Osteocyte (in vitro differentiated cells): ENCODE measurements around the gene ZNF79. TPM values are rescaled to one million over a fixed set of nuclear protein-coding genes. Genes with fewer than 3 reads are reported as not detected.

ENCODE experiments used
- DNase-seq: peaks from one replicate; pipeline ENCODE4 v3.0.0; 2021; ENCODE audit warnings: mixed read lengths; ENCODE audit not compliant: unreplicated experiment; ENCODE audit errors: extremely low spot score
- H3K27ac Mint-ChIP-seq: one replicate; pipeline ENCODE4 v1.8.0; 2021; ENCODE audit warnings: mild to moderate bottlenecking, mixed read lengths; ENCODE audit not compliant: unreplicated experiment
- H3K27me3 Mint-ChIP-seq: one replicate; pipeline ENCODE4 v1.8.0; 2021; ENCODE audit warnings: mixed read lengths; ENCODE audit not compliant: unreplicated experiment
- H3K36me3 Mint-ChIP-seq: one replicate; pipeline ENCODE4 v1.8.0; 2021; ENCODE audit warnings: mixed read lengths; ENCODE audit not compliant: unreplicated experiment
- H3K4me1 Mint-ChIP-seq: one replicate; pipeline ENCODE4 v1.8.0; 2021; ENCODE audit warnings: mixed read lengths; ENCODE audit not compliant: unreplicated experiment
- H3K4me3 Mint-ChIP-seq: one replicate; pipeline ENCODE4 v1.8.0; 2021; ENCODE audit warnings: mild to moderate bottlenecking, moderate library complexity, mixed read lengths; ENCODE audit not compliant: unreplicated experiment
- H3K9me3 Mint-ChIP-seq: one replicate; pipeline ENCODE4 v1.8.0; 2021; ENCODE audit warnings: mixed read lengths; ENCODE audit not compliant: unreplicated experiment
- total RNA-seq: library from RNA; stranded (reverse); gene quantifications from 2 replicates; pipeline ENCODE4 v1.2.1, GENCODE V29; 2021
- TF ChIP-seq, protein P1 (sequence below): fragments of 200-600 bp; sonication (generic); IDR thresholded peaks from 2 replicates; pipeline ENCODE4 v1.5.0; 2021; ENCODE audit warnings: antibody characterized with exemption, mild to moderate bottlenecking, moderate library complexity

ZNF79 gene
- total RNA-seq, 1 donor from 2014 or later = 9.0 TPM

GRCh38 chr9:127467621-127468020 is 43.4 kb downstream of the ZNF79 start:
- Mint-ChIP-seq H3K4me1 (no peaks in the 10 kb centered on the region), H3K36me3 (peaks cover 27% of the 10 kb centered on the region), H3K9me3 (no peaks in the 10 kb centered on the region), H3K27me3 (no peaks in the 10 kb centered on the region), H3K27ac (no peak overlapping the region), H3K4me3 (no peak overlapping the region)
- DNase-seq = no peak
- TF ChIP-seq, protein P1, sequence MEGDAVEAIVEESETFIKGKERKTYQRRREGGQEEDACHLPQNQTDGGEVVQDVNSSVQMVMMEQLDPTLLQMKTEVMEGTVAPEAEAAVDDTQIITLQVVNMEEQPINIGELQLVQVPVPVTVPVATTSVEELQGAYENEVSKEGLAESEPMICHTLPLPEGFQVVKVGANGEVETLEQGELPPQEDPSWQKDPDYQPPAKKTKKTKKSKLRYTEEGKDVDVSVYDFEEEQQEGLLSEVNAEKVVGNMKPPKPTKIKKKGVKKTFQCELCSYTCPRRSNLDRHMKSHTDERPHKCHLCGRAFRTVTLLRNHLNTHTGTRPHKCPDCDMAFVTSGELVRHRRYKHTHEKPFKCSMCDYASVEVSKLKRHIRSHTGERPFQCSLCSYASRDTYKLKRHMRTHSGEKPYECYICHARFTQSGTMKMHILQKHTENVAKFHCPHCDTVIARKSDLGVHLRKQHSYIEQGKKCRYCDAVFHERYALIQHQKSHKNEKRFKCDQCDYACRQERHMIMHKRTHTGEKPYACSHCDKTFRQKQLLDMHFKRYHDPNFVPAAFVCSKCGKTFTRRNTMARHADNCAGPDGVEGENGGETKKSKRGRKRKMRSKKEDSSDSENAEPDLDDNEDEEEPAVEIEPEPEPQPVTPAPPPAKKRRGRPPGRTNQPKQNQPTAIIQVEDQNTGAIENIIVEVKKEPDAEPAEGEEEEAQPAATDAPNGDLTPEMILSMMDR = no peak

- H3K9me3 Mint-ChIP-seq = no peaks in the 10 kb centered on the region
- TF ChIP-seq, protein P1 = no peak
- H3K27me3 Mint-ChIP-seq = no peaks in the 10 kb centered on the region
- peaks cover 29% of the 10 kb centered on the region for H3K36me3 Mint-ChIP-seq
- no peaks in the 10 kb centered on the region for H3K4me1 Mint-ChIP-seq
- DNase-seq = no peak
- H3K27ac Mint-ChIP-seq = no peak overlapping the region
- no peak overlapping the region for H3K4me3 Mint-ChIP-seq
These were observed 46.5 kb downstream of the ZNF79 start for GRCh38 chr9:127470662-127471061.

- H3K36me3 Mint-ChIP-seq = peaks cover 24% of the 10 kb centered on the region
- no peaks in the 10 kb centered on the region for H3K4me1 Mint-ChIP-seq
- no peak for DNase-seq
- no peaks in the 10 kb centered on the region for H3K27me3 Mint-ChIP-seq
- TF ChIP-seq, protein P1 = no peak
- no peaks in the 10 kb centered on the region for H3K9me3 Mint-ChIP-seq
- no peak overlapping the region for H3K4me3 Mint-ChIP-seq
- no peak overlapping the region for H3K27ac Mint-ChIP-seq
These were observed 49.3 kb downstream of the ZNF79 start for GRCh38 chr9:127473501-127473900.

DNA sequence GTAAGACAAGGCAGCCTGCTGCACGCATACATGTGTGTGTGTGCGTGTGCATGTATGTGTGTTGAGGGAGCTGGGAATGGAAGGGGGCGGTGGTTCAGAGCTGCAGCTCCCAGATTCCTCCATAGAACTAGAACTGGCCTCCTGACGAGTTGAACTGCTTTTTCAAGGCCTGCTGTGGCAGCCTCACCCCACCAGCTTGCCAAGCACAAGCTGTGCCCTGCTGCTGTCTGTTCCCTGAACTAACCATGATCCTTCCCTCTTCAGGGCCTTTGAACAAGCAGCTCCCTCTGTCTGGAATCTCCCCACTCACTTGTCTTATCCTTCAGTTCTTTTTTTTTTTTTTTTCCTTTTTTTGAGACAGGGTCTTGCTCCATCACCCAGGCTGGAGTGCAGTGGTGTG is 49.8 kb downstream of the ZNF79 start:
- H3K27me3 Mint-ChIP-seq = no peaks in the 10 kb centered on the region
- H3K27ac Mint-ChIP-seq = no peak overlapping the region
- no peak overlapping the region for H3K4me3 Mint-ChIP-seq
- H3K4me1 Mint-ChIP-seq = no peaks in the 10 kb centered on the region
- TF ChIP-seq, protein P1 = no peak
- peaks cover 26% of the 10 kb centered on the region for H3K36me3 Mint-ChIP-seq
- DNase-seq = no peak
- no peaks in the 10 kb centered on the region for H3K9me3 Mint-ChIP-seq

- Mint-ChIP-seq H3K27ac (no peak overlapping the region), H3K4me1 (no peaks in the 10 kb centered on the region), H3K9me3 (no peaks in the 10 kb centered on the region), H3K27me3 (no peaks in the 10 kb centered on the region), H3K36me3 (peaks cover 26% of the 10 kb centered on the region), H3K4me3 (no peak overlapping the region)
- TF ChIP-seq, protein P1 = no peak
- DNase-seq = no peak
These were observed 50.4 kb downstream of the ZNF79 start for GRCh38 chr9:127474592-127474991.
